Measurements from ENCODE around the gene RPTOR.

DNA sequence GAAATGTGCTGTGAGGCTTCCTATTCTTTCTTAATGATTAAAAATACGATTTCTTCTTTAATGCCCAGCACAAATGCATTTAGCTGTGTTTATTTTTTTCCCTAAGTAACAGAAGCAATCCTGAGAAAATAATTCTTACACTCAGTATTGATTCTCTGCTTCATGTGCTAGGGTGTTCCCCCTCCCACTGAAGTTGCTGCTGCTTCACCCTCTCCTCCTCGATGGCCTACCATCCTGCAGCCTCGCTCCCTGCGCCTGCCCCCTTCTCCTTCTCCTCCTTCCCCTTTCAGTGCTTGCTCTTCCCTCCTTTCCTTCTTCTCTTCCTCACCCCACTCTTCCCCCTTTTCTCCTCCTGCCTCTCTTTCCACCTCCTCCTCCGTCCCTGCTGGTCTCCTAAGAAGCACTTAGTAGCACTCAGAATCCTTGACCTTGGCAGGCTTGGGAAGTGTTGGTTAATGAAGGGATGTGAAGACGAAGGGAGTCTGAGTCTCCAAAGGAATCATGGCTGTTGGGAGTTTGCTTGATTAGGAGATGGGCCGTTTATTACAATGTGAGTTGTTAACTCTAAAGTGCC, 119.7 kb downstream of the RPTOR start:
- TF ChIP-seq, protein P1, sequence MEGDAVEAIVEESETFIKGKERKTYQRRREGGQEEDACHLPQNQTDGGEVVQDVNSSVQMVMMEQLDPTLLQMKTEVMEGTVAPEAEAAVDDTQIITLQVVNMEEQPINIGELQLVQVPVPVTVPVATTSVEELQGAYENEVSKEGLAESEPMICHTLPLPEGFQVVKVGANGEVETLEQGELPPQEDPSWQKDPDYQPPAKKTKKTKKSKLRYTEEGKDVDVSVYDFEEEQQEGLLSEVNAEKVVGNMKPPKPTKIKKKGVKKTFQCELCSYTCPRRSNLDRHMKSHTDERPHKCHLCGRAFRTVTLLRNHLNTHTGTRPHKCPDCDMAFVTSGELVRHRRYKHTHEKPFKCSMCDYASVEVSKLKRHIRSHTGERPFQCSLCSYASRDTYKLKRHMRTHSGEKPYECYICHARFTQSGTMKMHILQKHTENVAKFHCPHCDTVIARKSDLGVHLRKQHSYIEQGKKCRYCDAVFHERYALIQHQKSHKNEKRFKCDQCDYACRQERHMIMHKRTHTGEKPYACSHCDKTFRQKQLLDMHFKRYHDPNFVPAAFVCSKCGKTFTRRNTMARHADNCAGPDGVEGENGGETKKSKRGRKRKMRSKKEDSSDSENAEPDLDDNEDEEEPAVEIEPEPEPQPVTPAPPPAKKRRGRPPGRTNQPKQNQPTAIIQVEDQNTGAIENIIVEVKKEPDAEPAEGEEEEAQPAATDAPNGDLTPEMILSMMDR (IDR thresholded peaks at IDR 0.05; ENCODE audit: borderline replicate concordance, extremely low read depth, low read length, poor library complexity, severe bottlenecking) = no peak
- no peak for TF ChIP-seq EZH2 (IDR thresholded peaks at IDR 0.05; ENCODE audit: borderline replicate concordance, low read depth, low read length, severe bottlenecking)
